ENCODE results near the gene WDR46. TPM values are rescaled to one million over a fixed set of nuclear protein-coding genes. Genes with fewer than 3 reads are reported as not detected.

WDR46 gene
- total RNA-seq, 1 experiment from 2014 or later: 99.2 TPM

DNA sequence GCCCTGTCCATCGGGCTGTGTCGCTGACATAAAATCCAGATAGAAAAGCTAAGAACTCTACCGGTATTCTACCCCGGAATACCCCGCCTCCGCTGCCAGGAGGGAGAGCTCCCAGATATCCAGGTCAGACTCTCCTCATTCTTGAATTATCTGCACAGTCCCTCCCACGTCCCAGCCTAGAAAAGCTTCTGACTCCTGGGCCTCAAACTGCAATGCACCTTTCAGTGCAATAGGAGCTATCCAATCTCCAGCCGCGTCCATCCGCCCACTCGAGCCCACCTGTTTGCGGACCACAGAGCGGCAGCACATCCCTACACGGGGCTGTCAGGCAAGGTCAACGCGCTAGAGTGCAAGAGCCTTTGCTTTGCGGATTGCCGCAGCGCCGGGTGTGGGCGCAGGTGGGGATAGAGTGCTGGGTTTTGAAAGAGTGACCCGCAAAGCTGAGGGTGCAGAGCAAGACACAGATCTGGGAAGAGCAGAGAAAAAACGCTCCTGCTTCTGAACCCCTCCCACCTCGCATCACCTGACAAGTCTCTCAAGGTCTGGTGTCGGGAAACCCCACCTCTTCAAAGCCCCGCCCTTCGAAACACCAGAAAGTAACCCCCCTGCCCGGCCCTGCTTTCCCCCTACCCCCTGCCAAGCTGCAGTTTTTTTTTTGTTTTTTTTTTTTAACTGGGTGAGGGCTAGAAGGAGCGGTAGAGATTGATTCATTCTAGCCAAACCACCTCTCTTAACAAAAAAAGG, 23.5 kb upstream of the WDR46 start:
- Histone ChIP-seq H2BK20ac (ENCODE audit: low read depth, low read length, poor library complexity, severe bottlenecking) (no peak overlapping the region), H4K91ac (ENCODE audit: insufficient read length, low read depth, low read length) (no peak overlapping the region), H4K5ac (ENCODE audit: insufficient read length, low read depth, low read length) (no peak overlapping the region), H2AFZ (ENCODE audit: low read length) (no peak overlapping the region), H4K8ac (replicated peaks; ENCODE audit: insufficient read length, low read depth, low read length) (no peak overlapping the region), H3K4ac (ENCODE audit: low read depth, low read length) (no peak overlapping the region), H3T11ph (ENCODE audit: low read length) (no peak overlapping the region), H3K79me1 (ENCODE audit: insufficient read depth, low read depth, low read length, poor library complexity, severe bottlenecking) (no peaks in the 10 kb centered on the region), H4K20me1 (ENCODE audit: control insufficient read depth, insufficient read depth, insufficient read length) (no peaks in the 10 kb centered on the region), H2BK5ac (ENCODE audit: insufficient read length, low read length) (no peak overlapping the region), H3K23me2 (ENCODE audit: insufficient read length, low read depth, low read length, poor library complexity, severe bottlenecking) (peaks cover 31% of the 10 kb centered on the region), H2BK12ac (ENCODE audit: insufficient read length, low read depth, low read length) (no peak overlapping the region), H3K27me3 (ENCODE audit: insufficient read depth, low read length) (no peaks in the 10 kb centered on the region), H3K18ac (ENCODE audit: insufficient read length, low read depth, low read length) (peak overlapping the region; percentile 54), H2AK5ac (ENCODE audit: insufficient read length, low read length) (no peak overlapping the region), H2BK120ac (ENCODE audit: low read depth, low read length, poor library complexity, severe bottlenecking) (no peak overlapping the region), H3K14ac (ENCODE audit: insufficient read depth, low read length) (no peak overlapping the region; the same call in 1 of the 2 replicates), H3K9me3 (ENCODE audit: control insufficient read depth, low read depth, low read length) (no peaks in the 10 kb centered on the region), H3K4me1 (ENCODE audit: insufficient read depth, low read length) (no peaks in the 10 kb centered on the region), H3K9ac (ENCODE audit: extremely low read depth, insufficient read length, low read length) (peak overlapping the region; percentile 48), H3K79me2 (ENCODE audit: insufficient read depth, low read length) (no peaks in the 10 kb centered on the region), H2BK15ac (ENCODE audit: low read depth, low read length) (no peak overlapping the region), H3K56ac (ENCODE audit: insufficient read length, low read depth, low read length) (no peak overlapping the region), H3K27ac (ENCODE audit: insufficient read length, low read depth, low read length) (no peak overlapping the region), H3K4me2 (ENCODE audit: insufficient read depth, insufficient read length, low read length) (peak overlapping the region; percentile 92), H3K23ac (ENCODE audit: insufficient read length, low read depth, low read length) (no peak overlapping the region)
- no peaks in the 10 kb centered on the region; the same call in 1 of the 2 replicates for H3K27me3 Mint-ChIP-seq (ENCODE audit: low read depth)
- peaks cover 2 to 14% (median 4%) of the 10 kb centered on the region in 3 experiments; a peak in 5 of 7 replicates for H3K36me3 Mint-ChIP-seq (ENCODE audit: insufficient read depth in 1 of 3, low read depth in 3 of 3)
- H3K27ac Mint-ChIP-seq: peak overlapping the region in 2 of 3 experiments; percentile 41 to 95; a peak in 3 of 7 replicates
- WGBS (ENCODE audit: extremely low coverage, insufficient read length, low lambda C conversion rate): no CpG with 5 or more reads among the region's 29 CpGs
- no peaks in the 10 kb centered on the region for H3K9me3 Mint-ChIP-seq
- DNase-seq: peak; percentile 94
- H3K4me1 Mint-ChIP-seq: peaks cover 29 to 38% of the 10 kb centered on the region in 2 experiments
- peak overlapping the region; percentile 83 to 97 for H3K4me3 Mint-ChIP-seq
- TF ChIP-seq, protein P1, sequence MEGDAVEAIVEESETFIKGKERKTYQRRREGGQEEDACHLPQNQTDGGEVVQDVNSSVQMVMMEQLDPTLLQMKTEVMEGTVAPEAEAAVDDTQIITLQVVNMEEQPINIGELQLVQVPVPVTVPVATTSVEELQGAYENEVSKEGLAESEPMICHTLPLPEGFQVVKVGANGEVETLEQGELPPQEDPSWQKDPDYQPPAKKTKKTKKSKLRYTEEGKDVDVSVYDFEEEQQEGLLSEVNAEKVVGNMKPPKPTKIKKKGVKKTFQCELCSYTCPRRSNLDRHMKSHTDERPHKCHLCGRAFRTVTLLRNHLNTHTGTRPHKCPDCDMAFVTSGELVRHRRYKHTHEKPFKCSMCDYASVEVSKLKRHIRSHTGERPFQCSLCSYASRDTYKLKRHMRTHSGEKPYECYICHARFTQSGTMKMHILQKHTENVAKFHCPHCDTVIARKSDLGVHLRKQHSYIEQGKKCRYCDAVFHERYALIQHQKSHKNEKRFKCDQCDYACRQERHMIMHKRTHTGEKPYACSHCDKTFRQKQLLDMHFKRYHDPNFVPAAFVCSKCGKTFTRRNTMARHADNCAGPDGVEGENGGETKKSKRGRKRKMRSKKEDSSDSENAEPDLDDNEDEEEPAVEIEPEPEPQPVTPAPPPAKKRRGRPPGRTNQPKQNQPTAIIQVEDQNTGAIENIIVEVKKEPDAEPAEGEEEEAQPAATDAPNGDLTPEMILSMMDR (conservative IDR thresholded peaks at IDR 0.05): no peak; the same call in 2 of the 3 replicates

All from H9 (cell line).